Measurements from ENCODE around the gene UBE2F. TPM values are rescaled to one million over a fixed set of nuclear protein-coding genes. Genes with fewer than 3 reads are reported as not detected.

UBE2F gene
- total and polyA plus RNA-seq, 2 of the 13 experiments (the other 11 are each of a cell fraction or from before 2014, with no cell fraction given), result 35.4 to 73.1 TPM

GRCh38 chr2:238060096-238060541 lies 93.3 kb downstream of the UBE2F start (continued):
- no peak for TF ChIP-seq MNT (IDR thresholded peaks at IDR 0.05)
- no peak for TF ChIP-seq TAF1 (CRISPR knock-in tag; IDR thresholded peaks at IDR 0.05)
- TF ChIP-seq PAX8 (CRISPR knock-in tag; IDR thresholded peaks at IDR 0.05; ENCODE audit: borderline replicate concordance), result no peak
- no peak for TF ChIP-seq SIN3B (IDR thresholded peaks at IDR 0.05; ENCODE audit: low read length)
- 0 out of 2 replicates have a peak, but pooled peaks have one; percentile 4 for TF ChIP-seq ZNF841 (CRISPR knock-in tag; IDR thresholded peaks at IDR 0.05; ENCODE audit: borderline replicate concordance)
- no peak for TF ChIP-seq ELK4 (CRISPR knock-in tag; IDR thresholded peaks at IDR 0.05; ENCODE audit: borderline replicate concordance)
- peak; percentile 32; the same call in 1 of the 2 replicates for TF ChIP-seq ZNF619 (CRISPR knock-in tag; IDR thresholded peaks at IDR 0.05)

GRCh38 chr2:238060542-238061314 lies 93.9 kb downstream of the UBE2F start, which contains the start of gene SCLY:
TSS of gene SCLY (plus strand) at chr2:238061001. CDS start at chr2:238061055, 54 bp downstream.
- BruUV-seq (replicated peaks), result no TSS peak
- Histone ChIP-seq H3K4me1 (ENCODE audit: insufficient read depth, low read length) (peaks cover 59% of the 10 kb centered on the region), H3K4me3 (replicated peaks in 1 of 3; ENCODE audit: insufficient read depth in 1 of 3, low read depth in 2 of 3, low read length in 3 of 3) (peak within 1 kb of the TSS; percentile 97 to 99 (median 98)), H3K9ac (ENCODE audit: insufficient read depth, low read depth, low read length) (peak within 1 kb of the TSS; percentile 95), H3K27ac (ENCODE audit: extremely low read length, insufficient read depth, low read length) (peak within 1 kb of the TSS; percentile 91), H3K9me3 (ENCODE audit: low read length) (no peaks in the 10 kb centered on the region), H4K20me1 (ENCODE audit: insufficient read depth, low read length) (no peaks in the 10 kb centered on the region), H3K79me2 (ENCODE audit: insufficient read depth, low read length) (peaks cover 30% of the 10 kb centered on the region), H2AFZ (ENCODE audit: low read length) (peak within 1 kb of the TSS; percentile 56), H3K36me3 (replicated peaks in 1 of 2; ENCODE audit: control insufficient read depth in 1 of 2, insufficient read depth in 2 of 2, low read length in 2 of 2) (peaks cover 0 to 6% of the 10 kb centered on the region in 2 experiments; a peak in 2 of 5 replicates), H3K4me2 (ENCODE audit: low read depth, low read length) (peak within 1 kb of the TSS; percentile 97), H3K27me3 (ENCODE audit: control insufficient read depth in 1 of 2, insufficient read depth in 2 of 2, low read length in 2 of 2) (no peaks in the 10 kb centered on the region; a peak in 1 of 5 replicates)
- WGBS (ENCODE audit: low lambda C conversion rate), result under 1% methylated on average over 32 of the region's 98 CpGs
- POLR2A ChIA-PET, result interaction anchor here (0.6 to 2.9 kb wide), 34 partner anchors 8 to 202 kb away, joined by 3 to 27 read pairs (median 5); no protein-coding TSS in a partner anchor
- ATAC-seq (peak; percentile 96), DNase-seq (ENCODE audit: low spot score) (peak; percentile 97), FAIRE-seq (peak; percentile 32)
- in situ Hi-C loops (cut with HindIII; ENCODE audit: extremely low pct_ligation_motif_present, low pct_unique_long_range_greater_than_20kb), result loop anchor here (5.0 kb wide), 1 partner anchor 93 kb away; the partner anchor contains the start of gene UBE2F
- CTCF ChIA-PET (ENCODE audit: low intra/inter-chr PET ratio, low total read pairs), result no interaction called here
- intact Hi-C loops (cut with micrococcal nuclease; ENCODE audit: unreplicated experiment), result loop anchor here (2.0 to 10.0 kb wide), 4 partner anchors 46 to 384 kb away; partner anchors contain the start of genes PER2 and UBE2F
- TF ChIP-seq ZNF496 (CRISPR knock-in tag; IDR thresholded peaks at IDR 0.05; ENCODE audit: insufficient replicate concordance) (no peak), PHF21A (CRISPR knock-in tag; IDR thresholded peaks at IDR 0.05) (peak; percentile 96), ZNF550 (CRISPR knock-in tag; IDR thresholded peaks at IDR 0.05; ENCODE audit: borderline replicate concordance) (peak; percentile 89; the same call in 1 of the 2 replicates), FOXP1 (IDR thresholded peaks at IDR 0.05) (no peak), FOXP1 (CRISPR knock-in tag; IDR thresholded peaks at IDR 0.05) (no peak), ZNF446 (CRISPR knock-in tag; IDR thresholded peaks at IDR 0.05) (peak; percentile 67; the same call in 1 of the 2 replicates), ZNF142 (CRISPR knock-in tag; IDR thresholded peaks at IDR 0.05) (peak; percentile 76)
